A172 (cell line): ENCODE data around the gene BUD23. TPM values are rescaled to one million over a fixed set of nuclear protein-coding genes. Genes with fewer than 3 reads are reported as not detected.
"Not testable (repeated sequence)": the region's sequence is repeated elsewhere in the genome, so short reads cannot be mapped to it uniquely, and the experiment has no call there.

Experiments used
- DNase-seq: peaks from one replicate; pipeline ENCODE4 v3.0.0-alpha.2; 2015; ENCODE audit warnings: low spot score
- total RNA-seq: library from RNA; depleted of rRNA; stranded (reverse); fragments of >200 nt; shearing (Covaris generic); gene quantifications from 2 replicates; pipeline ENCODE4 v1.2.3, GENCODE V29; 2014; rRNA removed

Gene BUD23
- 129 and 138 TPM in 2 replicates for total RNA-seq

DNA sequence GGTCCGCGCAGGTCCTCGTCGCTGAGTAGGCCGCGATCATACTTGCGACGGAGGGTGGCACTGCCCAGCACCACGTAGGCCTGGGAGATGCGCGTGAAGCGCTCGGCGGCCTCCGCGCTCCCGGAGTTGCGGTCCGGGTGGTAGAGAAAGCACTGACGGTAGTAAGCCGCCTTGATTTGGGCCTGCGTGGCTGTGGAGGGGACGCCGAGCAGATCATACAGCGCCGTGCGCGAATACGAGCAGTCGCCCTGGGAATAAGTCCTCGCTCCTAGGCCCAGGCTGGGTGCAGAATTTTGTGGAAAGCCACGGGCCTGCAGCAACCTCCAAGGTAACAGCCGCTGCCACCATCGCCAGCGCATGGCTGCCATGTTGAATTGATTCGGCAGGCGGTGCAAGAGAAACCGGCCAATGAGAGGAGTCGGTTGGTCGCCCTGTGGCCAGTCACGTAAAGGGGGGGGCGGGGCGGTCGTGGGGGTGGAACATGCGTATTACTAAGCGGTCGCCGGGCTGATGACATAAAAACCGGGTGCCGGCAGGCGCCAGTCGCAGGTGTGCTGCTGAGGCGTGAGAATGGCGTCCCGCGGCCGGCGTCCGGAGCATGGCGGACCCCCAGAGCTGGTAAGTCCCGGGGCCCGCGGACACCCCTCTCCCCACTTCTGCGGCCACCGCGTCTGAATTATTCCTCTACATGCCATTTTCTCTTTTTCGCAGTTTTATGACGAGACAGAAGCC, at the start of gene BUD23, which contains the start of gene DNAJC30:
Gene BUD23, plus strand, starts transcription at position 542 of the 732 bp plus-strand sequence. Its CDS starts 29 bp downstream, at position 571.
Gene DNAJC30, minus strand, starts transcription at position 398 of the 732 bp plus-strand sequence. Its CDS starts 30 bp downstream, at position 368.
- peak; percentile 96 for DNase-seq

- no peak for DNase-seq
Measured at GRCh38 chr7:73633844-73634243, 49.6 kb upstream of the BUD23 start.

DNA sequence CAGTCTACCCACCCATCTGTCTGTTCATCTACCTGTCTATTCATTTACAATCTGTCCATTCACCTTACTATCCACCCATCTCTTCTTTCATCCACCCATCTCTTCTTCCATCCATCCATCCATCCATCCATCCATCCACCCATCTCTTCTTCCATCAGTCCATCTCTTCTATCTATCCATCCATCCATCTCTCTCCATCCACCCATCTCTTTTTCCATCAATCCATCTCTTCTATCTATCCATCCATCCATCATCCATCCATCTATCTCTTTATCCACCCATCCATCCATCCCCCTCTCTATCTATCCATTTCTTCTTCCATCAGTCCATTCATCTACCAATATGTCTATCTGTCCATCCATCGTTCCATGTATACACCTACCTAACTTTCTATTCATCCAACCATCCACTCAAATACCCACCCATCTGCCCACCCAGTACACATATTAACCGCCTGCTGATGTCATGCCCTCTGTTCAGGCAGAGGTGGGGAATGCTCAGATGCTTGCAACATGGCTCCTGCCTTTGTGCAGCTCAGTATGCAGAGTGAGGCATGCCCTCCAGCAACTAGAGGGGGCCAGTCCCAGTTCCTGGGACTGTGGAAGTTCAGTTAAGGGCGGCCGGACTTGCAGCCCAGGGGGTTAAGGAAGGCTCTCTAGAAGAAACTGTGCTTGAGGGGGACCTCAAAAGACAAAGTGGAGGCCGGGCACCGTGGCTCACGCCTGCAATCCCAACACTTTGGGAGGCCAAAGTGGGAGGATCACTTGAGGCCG, 47.8 kb upstream of the BUD23 start:
- DNase-seq, result no peak

- DNase-seq, result no peak
Measured at GRCh38 chr7:73638911-73639310, 44.5 kb upstream of the BUD23 start.

DNA sequence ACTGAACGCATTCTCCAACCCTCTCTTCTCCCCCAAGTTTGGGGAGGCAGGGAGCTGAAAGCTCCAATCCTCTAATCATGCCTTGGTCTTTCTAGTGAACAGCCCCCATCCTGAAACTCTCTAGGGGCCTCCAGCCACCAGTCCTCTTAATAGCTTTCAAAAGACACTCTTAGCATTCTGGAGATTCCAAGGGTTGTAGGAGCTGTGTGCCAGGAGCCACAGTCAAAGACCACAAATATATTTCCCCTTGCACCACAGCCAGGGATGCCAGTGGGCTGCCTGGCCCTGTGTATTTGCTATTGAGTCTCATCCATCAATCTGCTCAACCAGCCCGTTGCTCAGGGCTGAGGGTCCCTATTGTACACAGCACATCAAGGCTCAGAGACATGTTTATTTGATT, 40.6 kb upstream of the BUD23 start:
- DNase-seq, result no peak

DNA sequence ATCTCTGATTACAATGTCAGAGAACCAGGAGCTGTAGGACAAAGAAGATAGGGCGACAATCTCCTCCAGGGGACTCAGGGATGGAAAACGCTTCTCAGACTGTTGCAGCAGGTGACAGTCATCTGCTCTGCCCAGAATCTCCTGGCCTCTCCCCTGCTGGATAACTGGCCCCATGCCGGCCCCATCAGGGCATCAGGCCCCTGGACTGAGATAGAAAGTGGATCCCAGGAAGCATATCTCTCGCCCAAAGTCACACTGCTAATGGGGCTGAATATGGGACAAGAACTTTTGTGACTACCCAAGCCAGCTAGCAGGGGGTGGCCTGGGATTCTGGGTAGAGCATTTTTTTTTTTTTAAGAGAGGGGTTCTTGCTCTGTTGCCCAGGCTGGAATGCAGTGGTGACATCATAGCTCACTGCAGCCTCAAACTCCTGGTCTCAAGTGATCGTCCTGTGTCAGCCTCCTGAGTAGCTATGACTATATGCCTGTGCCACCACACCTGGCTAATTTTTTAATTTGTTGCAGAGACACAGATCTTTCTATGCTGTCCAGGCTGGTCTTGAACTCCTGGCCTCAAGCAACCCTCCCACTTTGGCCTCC, 38.6 kb upstream of the BUD23 start:
- no peak for DNase-seq

- DNase-seq, result no peak
Measured at GRCh38 chr7:73645643-73646174, 37.7 kb upstream of the BUD23 start.

DNA sequence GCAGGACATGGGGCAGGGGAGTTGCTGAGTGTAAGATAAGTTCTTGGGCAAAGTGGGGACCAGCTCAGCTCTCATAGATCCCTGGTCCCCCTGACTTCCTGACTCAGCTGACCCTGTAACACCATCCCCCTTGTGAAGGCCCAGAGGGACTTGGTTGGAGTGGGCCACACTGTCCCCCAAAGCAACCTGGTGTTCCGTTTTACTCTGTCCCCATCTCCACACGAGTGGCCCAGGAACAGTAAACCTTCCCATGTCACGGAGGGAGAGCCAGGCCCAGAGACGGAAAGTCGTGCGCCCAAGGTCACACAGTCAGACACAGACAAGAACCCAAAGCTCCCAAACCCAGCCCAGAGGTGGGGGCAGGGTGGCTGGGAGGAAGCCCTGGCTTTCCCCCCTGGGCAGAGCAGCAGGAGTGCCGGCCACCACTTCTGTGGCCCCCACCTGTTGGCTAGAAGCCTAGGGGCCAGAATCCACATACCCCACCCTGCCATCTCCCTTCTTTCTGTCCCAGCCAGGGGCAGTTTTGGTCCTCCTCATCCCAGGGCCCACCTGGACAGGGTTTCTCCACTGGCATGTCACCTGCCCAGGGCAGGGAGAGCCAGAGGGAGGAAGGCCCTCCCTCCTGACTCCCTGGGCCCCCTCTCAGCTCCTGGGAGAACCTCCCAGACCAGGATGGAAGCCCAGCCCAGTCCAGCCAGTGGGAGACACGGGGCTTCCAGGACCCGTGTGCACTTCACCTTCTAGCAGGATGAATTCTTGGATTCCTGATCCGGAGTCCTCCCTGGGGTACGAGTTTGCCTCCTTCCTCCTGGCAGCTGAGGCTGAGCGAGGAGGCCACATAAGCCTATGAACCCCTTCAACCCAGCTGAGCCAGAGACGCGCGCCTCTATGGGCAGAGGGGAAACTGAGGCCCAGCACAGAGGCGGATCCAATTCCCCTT, 36.3 kb upstream of the BUD23 start:
- no peak for DNase-seq

- DNase-seq, result no peak
Measured at GRCh38 chr7:73647725-73648592, 35.4 kb upstream of the BUD23 start.

DNA sequence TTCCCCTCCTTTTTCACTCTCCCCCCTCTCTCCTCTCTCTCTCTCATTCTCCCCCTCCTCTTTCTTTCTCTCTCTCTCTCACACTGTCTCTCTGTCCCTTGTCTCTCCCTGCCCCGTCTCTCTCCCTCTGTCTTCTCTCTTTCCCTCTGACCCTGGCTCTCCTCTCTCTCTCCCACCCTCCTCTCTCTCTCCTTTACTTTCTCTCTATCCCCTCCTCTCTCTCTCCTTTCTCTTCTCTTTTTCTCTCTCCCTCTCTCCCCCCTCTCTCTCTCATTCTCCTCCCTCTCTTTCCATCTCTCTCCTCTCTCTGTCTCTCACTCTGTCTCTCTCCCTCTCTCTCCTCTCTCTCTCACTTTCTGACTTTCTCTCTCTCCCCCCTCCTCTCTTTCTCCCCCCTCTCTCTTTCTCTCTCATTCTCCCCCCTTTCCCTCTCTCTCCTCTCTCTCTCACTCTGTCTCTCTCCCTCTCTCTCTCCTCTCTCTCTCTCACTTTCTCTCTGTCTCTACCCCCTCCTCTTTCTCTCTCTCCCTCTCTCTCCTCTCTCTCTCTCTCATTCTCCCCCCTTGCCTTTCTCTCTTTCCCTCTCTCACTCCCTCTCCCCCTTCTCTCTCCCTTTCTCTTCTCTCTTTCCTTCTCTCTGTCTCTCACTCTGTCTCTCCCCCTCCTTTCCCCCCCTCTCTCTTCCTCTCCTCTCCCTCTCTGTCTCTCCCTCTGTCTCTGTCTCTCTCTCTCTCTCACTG, 34.6 kb upstream of the BUD23 start:
- DNase-seq, result no peak

- DNase-seq, result no peak
Measured at GRCh38 chr7:73649576-73649975, 33.8 kb upstream of the BUD23 start.

GRCh38 chr7:73650524-73650923, 32.9 kb upstream of the BUD23 start:
- DNase-seq, result no peak

GRCh38 chr7:73652541-73652949, 30.9 kb upstream of the BUD23 start:
- DNase-seq, result no peak

DNA sequence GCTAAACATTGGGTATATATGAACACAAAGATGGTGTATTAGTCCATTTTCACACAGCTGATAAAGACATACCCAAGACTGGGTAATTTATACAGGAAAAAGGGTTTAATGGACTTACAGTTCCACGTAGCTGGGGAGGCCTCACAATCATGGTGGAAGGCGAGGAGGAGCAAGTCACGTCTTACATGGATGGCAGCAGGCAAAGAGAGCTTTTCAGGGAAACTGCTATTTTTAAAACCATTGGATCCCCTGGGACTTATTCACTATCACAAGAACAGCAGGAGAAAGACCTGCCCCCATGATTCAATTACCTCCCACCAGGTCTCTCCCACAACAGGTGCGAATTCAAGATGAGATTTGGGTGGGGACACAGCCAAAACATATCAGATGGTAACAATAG, 28.1 kb upstream of the BUD23 start:
- not testable (repeated sequence) for DNase-seq

DNA sequence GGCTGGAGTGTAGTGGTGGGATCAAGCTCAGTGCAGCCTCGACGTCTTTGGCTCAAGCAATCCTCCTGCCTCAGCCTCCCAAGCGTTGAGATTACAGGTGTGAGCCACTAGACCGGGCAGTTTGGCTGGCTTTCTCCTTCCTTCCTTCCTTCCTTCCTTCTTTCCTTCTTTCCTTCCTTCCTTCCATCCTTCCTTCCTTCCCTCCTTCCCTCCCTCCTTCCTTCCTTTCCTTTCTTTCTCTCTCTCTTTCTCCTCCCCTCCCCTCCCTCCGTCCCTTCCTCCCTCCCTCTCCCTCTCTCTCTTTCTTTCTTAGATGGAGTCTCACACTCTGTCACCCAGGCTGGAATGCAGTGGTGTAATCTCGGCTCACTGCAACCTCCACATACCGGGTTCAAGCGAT, 23.4 kb upstream of the BUD23 start:
- no peak for DNase-seq

DNA sequence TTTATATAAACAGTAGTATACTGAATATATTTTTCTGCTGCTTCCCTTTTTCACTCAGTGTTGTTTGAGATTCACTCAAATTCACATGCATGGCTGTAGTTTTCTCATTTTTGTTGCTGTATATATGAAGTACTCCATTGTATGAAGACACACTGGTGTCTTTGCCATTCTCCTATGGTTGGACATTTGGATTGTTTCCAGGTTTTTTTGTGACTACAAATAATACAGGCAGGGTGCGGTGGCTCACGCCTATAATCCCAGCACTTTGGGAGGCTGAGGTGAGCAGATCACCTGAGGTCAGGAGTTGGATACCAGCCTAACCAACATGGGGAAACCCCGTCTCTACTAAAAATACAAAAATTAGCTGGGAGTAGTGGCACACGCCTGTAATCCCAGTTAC, 22.8 kb upstream of the BUD23 start:
- DNase-seq, result not testable (repeated sequence)

GRCh38 chr7:73663033-73663432, 20.4 kb upstream of the BUD23 start:
- DNase-seq, result no peak

GRCh38 chr7:73667344-73668102, 15.9 kb upstream of the BUD23 start, which contains the start of gene VPS37D:
Gene VPS37D (plus strand): TSS chr7:73667831. CDS start chr7:73667959, 128 bp downstream.
- peak; percentile 85 for DNase-seq
